Measurements from ENCODE around the gene KCNMA1. TPM values are rescaled to one million over a fixed set of nuclear protein-coding genes. Genes with fewer than 3 reads are reported as not detected.

The KCNMA1 gene
- total and polyA plus RNA-seq, 10 of the 15 experiments (the other 5 are each of a cell fraction or from before 2014, with no cell fraction given) = 8.5 to 77.0 (median 21.3) TPM

- no peak for ATAC-seq
- H2AFZ ChIP-seq (ENCODE audit: control insufficient read depth, low read depth, low read length) = no peak overlapping the region
- ChIA-PET SMC1A (ENCODE audit: uncharacterized antibody, unreplicated experiment) (interaction anchor here (1.9 kb wide), 1 partner anchor 65 kb away, joined by 7 read pairs; no protein-coding TSS in a partner anchor), CTCF (interaction anchor here (0.6 to 23.3 kb wide), 4 partner anchors 9 to 462 kb away, joined by 3 to 532 read pairs (median 50); partner anchors contain the start of gene KCNMA1), RAD21 (ENCODE audit: unreplicated experiment) (interaction anchor here (5.9 kb wide), 1 partner anchor 462 kb away, joined by 54 read pairs; the partner anchor contains the start of gene KCNMA1), POLR2A (no interaction called here)
- in situ Hi-C loops (cut with MboI) = no loop called here
- no peak for TF ChIP-seq FOS (IDR thresholded peaks at IDR 0.05; ENCODE audit: borderline replicate concordance, extremely low read depth, insufficient read length)
- TF ChIP-seq SREBF1 (IDR thresholded peaks at IDR 0.05; ENCODE audit: low read length) = no peak
- TF ChIP-seq SP1 (IDR thresholded peaks at IDR 0.05; ENCODE audit: low read depth, low read length) = no peak
- TF ChIP-seq SMC3 (IDR thresholded peaks at IDR 0.05; ENCODE audit: borderline replicate concordance, low read length) = no peak
- no peak for TF ChIP-seq HDAC2 (IDR thresholded peaks at IDR 0.05)
- TF ChIP-seq RELA (IDR thresholded peaks at IDR 0.05; ENCODE audit: borderline replicate concordance, partially characterized antibody) = no peak
- TF ChIP-seq RAD51 (IDR thresholded peaks at IDR 0.05) = no peak
- no peak for TF ChIP-seq SIX5 (IDR thresholded peaks at IDR 0.05; ENCODE audit: low read depth, low read length, severe bottlenecking)
- no peak for TF ChIP-seq FOXM1 (IDR thresholded peaks at IDR 0.05; ENCODE audit: low read depth, low read length)
- TF ChIP-seq SMAD1 (IDR thresholded peaks at IDR 0.05; ENCODE audit: low read depth, partially characterized antibody) = no peak
- no peak for TF ChIP-seq CBFB (IDR thresholded peaks at IDR 0.05; ENCODE audit: low read depth)
- H3K9ac ChIP-seq (ENCODE audit: control insufficient read depth, insufficient read depth, low read length) = no peak overlapping the region
- H3K4me2 ChIP-seq (ENCODE audit: control insufficient read depth, insufficient read depth) = no peak overlapping the region
- no peaks in the 10 kb centered on the region for H3K27me3 ChIP-seq (replicated peaks in 1 of 2; ENCODE audit: control insufficient read depth in 2 of 2, insufficient read depth in 2 of 2, low read length in 1 of 2)
- no peak overlapping the region for H3K27ac ChIP-seq (ENCODE audit: control insufficient read depth, insufficient read depth)
- H3K4me3 ChIP-seq = no peak overlapping the region
- H3K4me1 ChIP-seq (ENCODE audit: control insufficient read depth, insufficient read depth, low read length) = no peaks in the 10 kb centered on the region
- H3K36me3 ChIP-seq (ENCODE audit: control insufficient read depth in 2 of 2, insufficient read depth in 2 of 2, low read length in 1 of 2) = no peaks in the 10 kb centered on the region
- H3K9me3 ChIP-seq (replicated peaks; ENCODE audit: control insufficient read depth, insufficient read depth, low read length) = no peaks in the 10 kb centered on the region
- WGBS (ENCODE audit: insufficient coverage, insufficient replicate concordance, low lambda C conversion rate, missing lambda C conversion rate) = 0% methylated on average over 1 of the region's 1 CpG
- H3K79me2 ChIP-seq (ENCODE audit: control insufficient read depth, insufficient read depth, low read length) = no peaks in the 10 kb centered on the region
- intact Hi-C loops (cut with micrococcal nuclease; ENCODE audit: unreplicated experiment) = no loop called here
- BruUV-seq (replicated peaks) = no TSS peak
- no peak for DNase-seq (ENCODE audit: low read depth, low spot score)
- no peak for FAIRE-seq
- H4K20me1 ChIP-seq (ENCODE audit: control insufficient read depth, insufficient read depth) = no peaks in the 10 kb centered on the region
These were observed 460.0 kb downstream of the KCNMA1 start for GRCh38 chr10:77177589-77177988.
